GM18951 (cell line): ENCODE results near the gene CFAP410.
"Not testable (repeated sequence)": the region's sequence is repeated elsewhere in the genome, so short reads cannot be mapped to it uniquely, and the experiment has no call there.

Experiments
- POLR2A ChIP-seq: IDR thresholded peaks from 4 replicates; pipeline ENCODE4 v1.6.1; 2011; ENCODE audit warnings: mild to moderate bottlenecking; ENCODE audit not compliant: insufficient read length, insufficient read depth; ENCODE audit errors: extremely low read depth
- in situ Hi-C: fragments of 300-500 bp; cut with MboI; formaldehyde crosslinking; loops from one replicate; pipeline ENCODE4 v1.12.0; 2022; ENCODE audit warnings: low sequenced_read_pairs, mixed read lengths, inconsistent platforms; ENCODE audit not compliant: unreplicated experiment

The CFAP410 gene

GRCh38 chr21:44351535-44352252, 12.5 kb upstream of the CFAP410 start:
- TF ChIP-seq POLR2A = no peak
- in situ Hi-C loops = no loop called here

DNA sequence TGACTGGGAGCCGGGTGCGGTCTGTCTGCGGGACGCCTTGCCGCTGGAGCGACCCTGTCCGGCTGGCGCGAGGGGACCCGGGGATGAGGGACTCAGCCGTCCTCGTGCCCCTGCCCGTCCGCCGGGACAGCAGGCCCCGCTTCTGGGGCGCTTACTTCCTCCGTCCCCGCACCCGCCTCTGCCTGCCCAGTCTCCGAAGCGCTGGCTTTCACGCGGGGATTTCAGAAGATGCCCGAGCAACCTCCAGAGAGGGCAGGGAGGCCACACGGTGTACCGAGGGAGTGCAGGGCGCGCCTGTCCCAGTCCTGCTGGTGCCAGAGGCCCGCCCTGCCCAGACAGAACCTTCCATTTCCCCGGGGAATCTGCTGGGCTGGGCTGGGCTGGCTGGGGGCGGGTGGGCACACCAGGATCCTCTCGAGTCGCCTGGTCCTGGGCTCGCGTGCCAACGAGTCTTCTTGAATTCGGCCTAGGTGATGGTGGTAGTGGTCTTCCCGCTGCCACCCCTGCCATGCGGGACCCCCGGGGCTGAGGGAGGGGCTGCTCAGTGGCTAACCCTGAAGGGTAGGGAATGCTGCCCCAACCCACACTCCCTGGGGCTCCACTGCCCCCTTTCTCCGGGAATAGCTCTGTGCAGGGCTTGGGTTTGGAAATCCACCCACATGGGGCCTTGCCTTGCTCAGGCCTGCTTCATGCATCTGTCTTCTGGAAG, 11.7 kb upstream of the CFAP410 start:
- in situ Hi-C loops = no loop called here
- TF ChIP-seq POLR2A = no peak

GRCh38 chr21:44349847-44350772, 10.9 kb upstream of the CFAP410 start:
- in situ Hi-C loops = no loop called here

DNA sequence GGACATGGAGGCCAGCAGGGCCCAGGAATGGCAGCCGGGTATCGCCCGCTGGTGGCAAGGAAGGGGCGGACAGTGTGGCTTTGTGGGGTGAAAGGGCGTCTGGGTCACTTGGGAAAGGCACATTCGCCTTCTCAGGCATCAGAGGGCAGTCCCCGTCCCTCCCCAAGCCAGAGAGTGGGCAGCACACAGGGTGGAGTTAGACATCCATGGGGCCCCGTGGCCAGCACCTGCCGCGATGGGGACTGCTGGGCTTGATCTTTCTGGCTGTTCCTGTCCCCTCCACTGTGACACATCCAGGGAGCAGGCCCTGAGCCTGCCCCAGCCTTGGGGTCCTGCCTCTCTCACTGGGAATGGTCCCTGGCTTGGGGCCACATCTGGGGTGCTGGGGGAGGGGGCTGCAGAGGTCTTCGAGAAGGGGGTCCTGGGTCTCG, 10.2 kb upstream of the CFAP410 start:
- TF ChIP-seq POLR2A = no peak

More at GRCh38 chr21:44349847-44350772, 10.9 kb upstream of the CFAP410 start:
- TF ChIP-seq POLR2A = no peak

DNA sequence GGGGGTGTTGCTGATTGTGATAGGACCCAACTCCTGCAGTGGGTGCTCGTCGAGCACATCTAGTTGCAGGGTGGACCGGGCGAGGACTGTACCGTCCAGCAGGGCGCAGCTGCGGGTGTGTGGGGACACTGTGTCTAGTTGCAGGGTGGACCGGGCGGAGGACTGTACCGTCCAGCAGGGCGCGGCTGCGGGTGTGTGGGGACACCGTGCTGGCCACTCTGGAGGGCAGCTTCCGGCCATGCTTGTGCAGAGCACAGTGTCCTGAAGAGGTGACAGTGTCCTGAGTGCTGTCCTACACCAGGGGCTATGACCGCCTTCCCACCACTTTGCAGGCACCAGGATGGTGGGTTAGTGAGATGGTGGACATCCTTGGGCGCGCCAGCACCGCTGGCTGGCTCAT, 9.7 kb upstream of the CFAP410 start:
- TF ChIP-seq POLR2A = no peak
- in situ Hi-C loops = no loop called here

More for the DNA sequence above, 10.2 kb upstream of the CFAP410 start:
- in situ Hi-C loops = no loop called here

DNA sequence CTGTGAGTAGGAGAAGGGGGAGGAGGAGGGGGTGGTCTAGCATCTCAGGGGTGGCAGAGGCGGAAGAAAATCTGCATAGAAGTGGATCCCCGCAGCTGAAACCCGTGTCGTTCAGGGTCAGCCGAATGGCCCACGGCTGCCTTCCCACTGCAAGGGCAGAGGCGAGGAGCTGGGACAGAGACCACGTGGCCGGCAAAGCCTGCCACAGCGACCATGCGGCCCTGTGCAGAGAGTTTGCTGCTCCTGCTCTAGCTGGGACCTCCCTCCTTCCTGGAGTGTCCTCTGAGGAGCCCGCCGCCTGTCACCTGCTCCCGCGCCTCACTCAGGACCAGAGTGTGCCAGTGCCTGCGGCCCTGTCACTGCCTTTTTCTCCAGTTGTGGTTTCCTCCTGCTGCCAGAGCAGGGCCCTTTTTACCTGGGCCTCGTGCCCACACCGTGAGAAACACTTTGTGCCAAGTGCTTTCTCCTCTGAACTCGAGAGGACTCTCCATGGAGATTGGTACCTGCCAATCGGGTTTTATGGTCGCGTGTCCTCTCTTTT, 8.8 kb upstream of the CFAP410 start:
- no peak for TF ChIP-seq POLR2A
- in situ Hi-C loops = no loop called here

GRCh38 chr21:44345495-44345894, 6.3 kb upstream of the CFAP410 start:
- TF ChIP-seq POLR2A = no peak
- in situ Hi-C loops = no loop called here

- no peak for TF ChIP-seq POLR2A
- in situ Hi-C loops = no loop called here
Measured at GRCh38 chr21:44344541-44345183, 5.5 kb upstream of the CFAP410 start.

- in situ Hi-C loops = not testable (repeated sequence)
Measured at GRCh38 chr21:44342981-44343380, 3.8 kb upstream of the CFAP410 start.

GRCh38 chr21:44341726-44342458, 2.7 kb upstream of the CFAP410 start:
- in situ Hi-C loops = not testable (repeated sequence)

DNA sequence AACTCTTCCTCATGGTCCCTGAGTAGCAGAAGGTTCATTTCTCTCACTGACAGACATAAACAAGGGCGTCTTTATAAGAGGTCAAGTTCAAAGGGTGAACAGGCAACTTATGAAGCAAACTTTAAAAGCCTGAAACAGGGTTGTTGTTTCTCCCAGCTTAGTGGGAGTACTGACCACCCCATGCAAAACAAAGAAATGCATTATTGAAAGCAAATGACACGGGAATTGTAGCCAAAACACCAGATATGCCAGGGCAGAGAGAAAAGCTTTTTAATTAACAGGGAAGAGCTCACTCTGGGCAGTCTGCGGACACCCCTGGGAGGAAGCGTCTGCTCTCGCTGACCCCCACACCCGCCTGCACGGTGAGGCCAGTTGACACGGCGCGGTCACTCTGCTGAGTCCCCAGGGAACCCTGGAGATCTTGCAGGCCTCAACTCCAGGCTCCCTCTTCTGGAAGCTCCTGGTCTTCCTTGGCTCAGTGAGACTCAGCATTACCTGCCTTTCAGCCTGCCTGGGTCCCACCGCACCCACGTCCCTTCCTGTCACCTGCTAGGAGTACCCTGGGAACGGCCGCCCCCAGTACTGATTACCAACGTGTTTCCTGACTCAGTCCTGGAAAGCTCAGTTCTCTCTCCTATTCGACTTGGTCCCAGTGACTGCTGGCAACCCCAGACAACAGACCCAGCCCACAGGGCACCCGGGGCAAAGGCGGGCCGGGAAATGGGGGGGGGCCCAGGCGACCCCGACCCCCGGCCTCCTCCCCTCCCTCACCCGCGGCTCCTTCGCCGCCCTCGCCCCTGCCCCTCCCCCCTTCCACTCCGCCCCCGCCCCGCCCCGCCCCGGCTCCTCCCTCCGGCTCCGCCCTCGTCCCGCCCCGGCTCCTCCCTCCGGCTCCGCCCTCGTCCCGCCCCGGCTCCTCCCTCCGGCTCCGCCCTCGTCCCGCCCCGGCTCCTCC, 972 bp downstream of the CFAP410 start:
- in situ Hi-C loops = no loop called here

More for the DNA sequence above, 972 bp downstream of the CFAP410 start:
- TF ChIP-seq POLR2A = no peak
